Raji (cell line): ENCODE results near the gene HLCS.

ENCODE experiments used
- POLR2A ChIP-seq: IDR thresholded peaks from 2 replicates; pipeline ENCODE4 v1.6.1; 2011; ENCODE audit warnings: low read depth, low read length, control low read depth; ENCODE audit not compliant: insufficient read depth

The HLCS gene

DNA sequence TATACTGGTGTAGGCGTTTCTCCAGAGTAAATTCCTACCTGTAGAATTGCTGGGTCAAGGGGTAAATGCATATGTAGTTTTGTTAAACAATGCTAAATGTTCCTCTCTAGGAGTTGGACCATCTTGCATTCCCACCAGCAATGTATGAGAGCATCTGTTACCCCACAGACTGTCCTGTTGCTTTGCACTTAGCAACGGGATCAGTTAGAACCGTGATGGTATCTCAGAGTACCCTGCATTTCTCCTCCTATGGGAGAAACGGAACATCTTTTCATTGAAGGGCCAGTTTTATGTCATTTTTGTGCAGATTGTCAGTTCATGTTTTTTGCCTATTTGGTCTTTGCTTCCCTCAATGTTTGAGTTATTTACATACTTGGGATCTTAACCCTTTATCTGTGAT is 22.1 kb upstream of the HLCS start:
- TF ChIP-seq POLR2A, result no peak

DNA sequence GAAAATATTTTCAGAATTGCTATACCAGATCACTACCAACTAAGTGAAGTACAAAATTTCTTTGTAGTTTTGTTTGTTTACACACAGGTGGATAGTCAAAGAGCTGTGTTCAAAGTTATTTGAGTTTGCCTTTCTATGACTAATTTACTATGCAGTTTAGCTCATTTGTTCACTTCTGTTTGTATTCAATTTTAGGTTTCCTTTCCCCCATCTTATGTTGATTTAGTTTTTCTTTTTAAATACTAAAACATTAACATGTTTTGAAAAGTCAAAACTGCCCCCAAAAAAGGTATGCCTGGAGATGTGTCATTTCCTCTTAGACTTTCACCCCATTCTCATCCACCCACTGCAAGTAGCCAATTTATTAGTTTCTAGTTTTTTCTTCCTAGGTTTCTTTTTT is 21.4 kb upstream of the HLCS start:
- TF ChIP-seq POLR2A, result no peak

- TF ChIP-seq POLR2A, result no peak
Observed at GRCh38 chr21:36985751-36986594, 19.5 kb upstream of the HLCS start.

GRCh38 chr21:36981977-36982700 is 15.7 kb upstream of the HLCS start:
- TF ChIP-seq POLR2A, result no peak

GRCh38 chr21:36981049-36981391 is 14.6 kb upstream of the HLCS start:
- TF ChIP-seq POLR2A, result no peak

GRCh38 chr21:36980280-36981048 is 14.0 kb upstream of the HLCS start:
- TF ChIP-seq POLR2A, result no peak

DNA sequence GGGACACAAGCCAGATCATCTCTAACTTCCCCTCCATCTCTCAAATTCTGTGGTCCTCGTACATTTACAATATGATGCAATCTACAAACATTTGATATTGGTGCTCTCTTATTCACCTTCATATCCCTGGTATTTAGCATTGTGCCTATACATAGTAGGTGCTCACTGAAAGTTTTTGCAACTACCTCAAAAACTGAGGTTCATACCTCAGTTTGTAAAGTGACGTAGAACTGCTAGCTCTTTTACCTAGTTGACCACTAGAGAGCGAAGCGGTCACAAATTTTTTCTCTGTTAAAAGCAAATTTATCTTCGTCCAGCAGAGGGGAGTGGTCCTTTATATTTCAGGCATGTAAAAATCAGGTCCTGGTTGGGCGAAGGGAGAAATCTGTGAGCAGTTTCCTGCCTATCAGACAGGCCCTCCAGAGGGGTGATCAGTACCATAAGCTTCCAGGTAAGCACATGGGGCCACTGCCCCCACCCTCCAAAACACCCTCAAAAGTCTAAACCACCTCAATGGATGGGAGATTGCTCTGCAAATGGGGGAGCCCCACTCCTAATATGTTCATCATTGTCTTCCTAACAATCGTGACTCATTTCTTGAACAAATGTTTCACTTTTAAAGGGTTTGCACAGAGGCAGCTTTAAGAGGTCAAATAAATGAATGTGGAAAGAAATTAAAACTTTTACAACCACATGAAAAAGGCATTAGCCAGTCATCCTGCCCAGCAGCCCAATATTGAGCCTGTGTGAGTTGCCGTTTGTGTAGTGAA is 10.6 kb upstream of the HLCS start:
- TF ChIP-seq POLR2A, result peak; percentile 39

DNA sequence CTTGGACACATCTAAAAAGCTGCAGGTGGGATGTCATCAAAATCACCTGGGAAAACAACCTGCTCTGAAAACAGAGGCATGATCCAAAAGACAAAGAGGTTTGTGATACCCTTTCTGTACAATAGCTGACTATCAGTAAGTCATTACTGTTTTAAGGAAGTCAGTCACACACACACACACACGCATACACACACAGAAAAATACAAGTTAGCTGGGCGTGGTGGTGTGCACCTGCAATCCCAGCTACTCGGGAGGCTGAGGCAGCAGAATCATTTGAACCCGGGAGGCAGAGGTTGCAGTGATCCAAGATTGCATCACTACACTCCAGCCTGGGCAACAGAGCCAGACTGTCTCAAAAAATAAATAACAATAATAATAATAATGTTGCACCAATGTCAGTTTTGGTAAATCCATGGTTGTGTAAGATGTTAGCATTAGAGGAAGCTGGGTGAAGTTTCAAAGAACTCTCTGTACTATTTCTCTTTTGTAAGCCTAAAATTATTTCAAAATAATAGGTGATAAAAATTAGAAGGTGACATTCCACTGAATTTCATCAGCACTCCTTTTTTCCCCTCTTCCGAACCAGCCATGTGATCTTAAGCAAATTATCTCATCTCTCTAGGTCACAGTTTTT is 9.9 kb upstream of the HLCS start:
- no peak for TF ChIP-seq POLR2A

DNA sequence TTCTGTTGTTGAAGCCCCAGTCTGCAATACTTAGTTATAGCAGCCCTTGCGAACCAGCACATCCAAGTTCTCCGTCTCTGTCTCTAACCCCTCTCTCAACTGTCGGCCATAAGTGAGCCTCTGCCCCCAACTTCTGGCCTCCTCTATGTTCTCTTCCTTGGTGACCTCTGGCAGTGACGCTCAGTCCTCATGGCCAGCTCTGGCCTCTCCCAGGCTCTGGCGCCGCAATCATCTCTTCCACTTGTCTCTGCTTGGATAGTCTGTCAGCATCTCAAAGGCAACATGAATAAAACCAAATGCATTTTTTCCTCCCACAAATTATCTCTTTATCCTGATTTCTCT is 8.4 kb upstream of the HLCS start:
- TF ChIP-seq POLR2A, result no peak

GRCh38 chr21:36973986-36974850 is 7.7 kb upstream of the HLCS start:
- no peak for TF ChIP-seq POLR2A

GRCh38 chr21:36968976-36969375 is 2.5 kb upstream of the HLCS start:
- no peak for TF ChIP-seq POLR2A

- no peak for TF ChIP-seq POLR2A
Observed at GRCh38 chr21:36968414-36968813, 1.9 kb upstream of the HLCS start.

DNA sequence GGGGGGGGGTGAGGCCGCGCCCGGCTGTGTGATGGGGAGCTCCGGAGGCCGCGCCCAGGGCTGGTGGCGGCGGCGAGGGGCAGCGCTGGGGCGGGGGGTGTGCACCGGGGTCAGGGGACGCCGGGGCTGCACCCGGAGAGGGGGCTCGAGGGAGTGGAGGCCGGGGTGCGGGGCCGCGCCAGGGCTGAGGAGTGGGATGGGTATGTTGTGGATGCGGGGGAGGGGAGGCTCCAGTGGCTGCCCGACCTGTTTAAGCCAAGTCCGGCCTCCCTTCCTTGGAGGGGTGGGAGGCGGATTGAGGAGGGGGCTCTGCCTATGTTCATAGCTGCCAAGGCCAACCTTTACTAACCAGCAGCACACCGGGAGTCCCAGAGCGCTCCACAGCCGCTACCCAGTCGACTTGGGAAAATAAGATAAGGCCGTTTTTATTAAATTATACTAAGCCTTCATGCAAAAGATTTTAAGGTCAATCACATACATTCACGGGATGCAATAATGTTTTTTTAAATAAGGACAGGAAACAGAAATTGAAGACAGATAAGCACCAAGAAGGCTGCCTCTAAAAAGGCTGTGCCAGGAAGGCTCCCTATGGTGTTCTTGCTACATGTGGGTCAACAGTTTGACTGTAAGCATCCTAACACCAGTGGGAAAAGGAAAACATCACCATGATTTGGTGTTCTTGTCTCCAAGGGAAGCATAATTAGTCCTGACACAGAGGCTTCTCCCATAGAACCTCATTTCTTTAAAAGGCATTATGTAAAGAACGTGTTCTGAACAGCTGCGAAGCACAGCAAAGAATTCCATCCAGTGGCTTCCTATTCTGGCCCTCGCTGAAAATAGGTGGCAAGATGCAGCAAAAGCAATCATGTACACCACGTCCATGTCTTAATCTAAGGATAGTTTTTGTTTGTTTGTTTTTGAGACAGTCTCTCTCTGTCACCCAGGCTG is 626 bp upstream of the HLCS start:
- TF ChIP-seq POLR2A, result no peak
